Astrocyte (in vitro differentiated cells and primary cell): ENCODE results near the gene APOBEC2. TPM values are rescaled to one million over a fixed set of nuclear protein-coding genes. Genes with fewer than 3 reads are reported as not detected.

Experiments used
- DNase-seq: peaks from one replicate; pipeline ENCODE4 v3.0.0-alpha.2; 2010; ENCODE audit warnings: low read depth
- FAIRE-seq: peaks from 2 replicates; lab custom pipeline; 2011; peaks lifted over from hg19 to GRCh38; lab: Jason Lieb, UNC
- H2AFZ ChIP-seq: 2 replicates; pipeline ENCODE4 v1.6.0; 2012; ENCODE audit warnings: low read depth, low read length, inconsistent platforms
- H3K27ac ChIP-seq: 2 replicates; pipeline ENCODE4 v1.5.1; 2011; ENCODE audit warnings: low read depth, low read length, inconsistent platforms
- H3K27me3 ChIP-seq: 2 replicates; pipeline ENCODE4 v1.6.0; 2011; ENCODE audit warnings: low read length, inconsistent platforms; ENCODE audit not compliant: insufficient read depth
- H3K36me3 ChIP-seq: 2 replicates; pipeline ENCODE4 v1.5.1; 2011; ENCODE audit warnings: low read length, inconsistent platforms; ENCODE audit not compliant: insufficient read depth
- H3K4me1 ChIP-seq: 2 replicates; pipeline ENCODE4 v1.5.1; 2011; ENCODE audit warnings: low read length, inconsistent platforms; ENCODE audit not compliant: insufficient read depth
- H3K4me2 ChIP-seq: 2 replicates; pipeline ENCODE4 v1.6.0; 2012; ENCODE audit warnings: low read length, inconsistent platforms
- H3K4me3 ChIP-seq: 2 replicates; pipeline ENCODE4 v1.5.1; 2011; ENCODE audit warnings: low read depth, mild to moderate bottlenecking, low read length, inconsistent platforms; ENCODE audit not compliant: insufficient read depth
- H3K79me2 ChIP-seq: 2 replicates; pipeline ENCODE4 v1.6.0; 2012; ENCODE audit warnings: mild to moderate bottlenecking, low read length, inconsistent platforms; ENCODE audit not compliant: insufficient read depth
- H3K9ac ChIP-seq: 2 replicates; pipeline ENCODE4 v1.6.0; 2012; ENCODE audit warnings: mild to moderate bottlenecking, low read length, inconsistent platforms
- H3K9me3 ChIP-seq: 2 replicates; pipeline ENCODE4 v1.5.1; 2012; ENCODE audit warnings: low read depth, mild to moderate bottlenecking, low read length, inconsistent platforms; ENCODE audit not compliant: insufficient read depth
- H4K20me1 ChIP-seq: 2 replicates; pipeline ENCODE4 v1.6.0; 2012; ENCODE audit warnings: low read length, inconsistent platforms; ENCODE audit not compliant: insufficient read depth
- H3K27ac Mint-ChIP-seq: one replicate; pipeline ENCODE4 v1.8.0; 2021; ENCODE audit warnings: mild to moderate bottlenecking, mixed read lengths; ENCODE audit not compliant: unreplicated experiment
- H3K27me3 Mint-ChIP-seq: one replicate; pipeline ENCODE4 v1.8.0; 2021; ENCODE audit warnings: low read depth, mixed read lengths; ENCODE audit not compliant: unreplicated experiment
- H3K36me3 Mint-ChIP-seq: one replicate; pipeline ENCODE4 v1.8.0; 2021; ENCODE audit warnings: low read depth, mixed read lengths; ENCODE audit not compliant: unreplicated experiment
- H3K4me1 Mint-ChIP-seq: one replicate; pipeline ENCODE4 v1.8.0; 2021; ENCODE audit warnings: low read depth, mixed read lengths; ENCODE audit not compliant: unreplicated experiment
- H3K4me3 Mint-ChIP-seq: one replicate; pipeline ENCODE4 v1.8.0; 2021; ENCODE audit warnings: mild to moderate bottlenecking, moderate library complexity, mixed read lengths; ENCODE audit not compliant: unreplicated experiment
- H3K9me3 Mint-ChIP-seq: one replicate; pipeline ENCODE4 v1.8.0; 2021; ENCODE audit warnings: mild to moderate bottlenecking, mixed read lengths; ENCODE audit not compliant: unreplicated experiment
- EZH2 ChIP-seq: IDR thresholded peaks from 2 replicates; pipeline ENCODE4 v1.6.1; 2012; ENCODE audit warnings: mild to moderate bottlenecking, low read length, inconsistent platforms; ENCODE audit not compliant: insufficient read depth
- total RNA-seq: library from RNA; stranded (reverse); gene quantifications from 2 replicates; pipeline ENCODE4 v1.2.1, GENCODE V29; 2021
- TF ChIP-seq, protein P1 (sequence below): IDR thresholded peaks from 2 replicates; pipeline ENCODE4 v1.5.1; 2011; ENCODE audit warnings: low read depth, mild to moderate bottlenecking, inconsistent platforms, low read length, moderate library complexity; ENCODE audit not compliant: insufficient read depth

APOBEC2 gene
- total RNA-seq, 1 donor from 2014 or later = not detected

DNA sequence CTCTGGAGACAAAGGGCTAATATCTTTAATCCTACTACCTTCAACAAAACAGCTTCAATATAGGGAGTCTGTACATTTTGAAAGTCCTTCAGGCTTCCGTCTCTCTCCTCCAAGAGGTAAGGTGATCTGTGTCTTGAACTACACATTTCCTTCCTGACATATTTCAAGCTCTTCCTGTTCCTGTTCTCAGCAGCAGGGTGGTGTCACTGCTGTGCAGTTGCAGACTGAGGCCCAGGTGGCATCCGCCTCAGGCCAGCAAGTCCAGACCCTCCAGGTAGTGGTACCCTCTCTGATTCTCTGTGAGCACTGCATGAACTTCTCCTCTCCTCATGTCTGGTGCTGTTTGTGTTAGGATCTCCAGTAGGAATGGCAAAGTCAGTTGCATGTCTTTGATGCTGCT, 27.6 kb downstream of the APOBEC2 start:
- peaks cover 6% of the 10 kb centered on the region for H3K4me1 Mint-ChIP-seq
- Histone ChIP-seq H3K4me2 (no peak overlapping the region), H3K9me3 (no peaks in the 10 kb centered on the region), H3K36me3 (peaks cover 51% of the 10 kb centered on the region), H3K9ac (no peak overlapping the region), H3K4me1 (no peaks in the 10 kb centered on the region), H3K79me2 (peaks cover 76% of the 10 kb centered on the region), H3K4me3 (no peak overlapping the region), H2AFZ (no peak overlapping the region), H4K20me1 (peaks cover 65% of the 10 kb centered on the region), H3K27me3 (no peaks in the 10 kb centered on the region), H3K27ac (no peak overlapping the region)
- no peak overlapping the region for H3K4me3 Mint-ChIP-seq
- no peak overlapping the region for H3K27ac Mint-ChIP-seq
- TF ChIP-seq, protein P1, sequence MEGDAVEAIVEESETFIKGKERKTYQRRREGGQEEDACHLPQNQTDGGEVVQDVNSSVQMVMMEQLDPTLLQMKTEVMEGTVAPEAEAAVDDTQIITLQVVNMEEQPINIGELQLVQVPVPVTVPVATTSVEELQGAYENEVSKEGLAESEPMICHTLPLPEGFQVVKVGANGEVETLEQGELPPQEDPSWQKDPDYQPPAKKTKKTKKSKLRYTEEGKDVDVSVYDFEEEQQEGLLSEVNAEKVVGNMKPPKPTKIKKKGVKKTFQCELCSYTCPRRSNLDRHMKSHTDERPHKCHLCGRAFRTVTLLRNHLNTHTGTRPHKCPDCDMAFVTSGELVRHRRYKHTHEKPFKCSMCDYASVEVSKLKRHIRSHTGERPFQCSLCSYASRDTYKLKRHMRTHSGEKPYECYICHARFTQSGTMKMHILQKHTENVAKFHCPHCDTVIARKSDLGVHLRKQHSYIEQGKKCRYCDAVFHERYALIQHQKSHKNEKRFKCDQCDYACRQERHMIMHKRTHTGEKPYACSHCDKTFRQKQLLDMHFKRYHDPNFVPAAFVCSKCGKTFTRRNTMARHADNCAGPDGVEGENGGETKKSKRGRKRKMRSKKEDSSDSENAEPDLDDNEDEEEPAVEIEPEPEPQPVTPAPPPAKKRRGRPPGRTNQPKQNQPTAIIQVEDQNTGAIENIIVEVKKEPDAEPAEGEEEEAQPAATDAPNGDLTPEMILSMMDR = no peak
- TF ChIP-seq EZH2 = no peak
- DNase-seq (no peak), FAIRE-seq (no peak)
- no peaks in the 10 kb centered on the region for H3K27me3 Mint-ChIP-seq
- H3K36me3 Mint-ChIP-seq = peaks cover 11% of the 10 kb centered on the region
- H3K9me3 Mint-ChIP-seq = no peaks in the 10 kb centered on the region

DNA sequence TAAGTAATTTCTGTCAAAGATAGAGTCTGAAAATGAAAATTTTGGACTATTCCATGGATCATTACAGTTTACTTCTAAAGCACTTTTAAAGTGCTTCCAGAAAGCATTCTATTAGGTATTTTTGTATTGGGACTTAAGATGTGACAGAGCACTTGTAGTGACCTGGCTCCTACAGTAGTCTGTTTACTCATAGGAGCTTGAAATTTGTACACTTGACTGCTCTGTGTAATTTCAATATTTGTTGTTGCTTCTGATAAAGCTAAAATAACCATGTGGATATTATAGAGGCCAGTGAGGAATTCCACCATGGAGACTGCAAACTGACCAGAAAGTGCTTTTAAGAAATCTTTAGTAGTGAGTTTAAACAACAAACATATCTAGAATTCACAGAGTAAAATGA, 30.1 kb downstream of the APOBEC2 start:
- H3K4me3 Mint-ChIP-seq = no peak overlapping the region
- no peaks in the 10 kb centered on the region for H3K9me3 Mint-ChIP-seq
- Histone ChIP-seq H3K4me2 (no peak overlapping the region), H3K4me1 (no peaks in the 10 kb centered on the region), H3K9me3 (no peaks in the 10 kb centered on the region), H3K79me2 (peaks cover 59% of the 10 kb centered on the region), H3K27me3 (no peaks in the 10 kb centered on the region), H2AFZ (no peak overlapping the region), H3K27ac (no peak overlapping the region), H3K4me3 (no peak overlapping the region), H4K20me1 (peaks cover 50% of the 10 kb centered on the region), H3K36me3 (peaks cover 52% of the 10 kb centered on the region), H3K9ac (no peak overlapping the region)
- TF ChIP-seq, protein P1 = no peak
- no peak for TF ChIP-seq EZH2
- H3K36me3 Mint-ChIP-seq = peaks cover 12% of the 10 kb centered on the region
- no peaks in the 10 kb centered on the region for H3K27me3 Mint-ChIP-seq
- DNase-seq = no peak
- no peaks in the 10 kb centered on the region for H3K4me1 Mint-ChIP-seq
- no peak overlapping the region for H3K27ac Mint-ChIP-seq
- no peak for FAIRE-seq

DNA sequence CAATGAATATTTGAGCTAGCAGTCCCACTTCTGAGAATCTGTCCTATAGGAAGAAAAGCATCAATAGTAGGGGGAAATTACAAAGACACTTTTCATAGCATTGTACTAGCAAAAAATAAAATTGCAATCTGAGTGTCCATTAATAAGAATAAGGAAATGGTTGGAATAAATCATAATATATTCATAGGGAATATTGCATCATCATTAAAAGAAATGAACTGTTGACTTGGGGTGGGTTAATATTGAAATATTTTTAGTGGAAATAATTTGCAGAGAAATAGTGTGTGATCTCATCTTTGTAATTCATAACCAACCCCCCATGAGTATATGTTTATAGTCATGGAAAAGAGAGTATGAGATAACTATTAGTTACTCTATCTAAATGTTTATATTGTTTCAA, 32.2 kb downstream of the APOBEC2 start:
- H3K36me3 Mint-ChIP-seq = peaks cover 17% of the 10 kb centered on the region
- H3K4me1 ChIP-seq = no peaks in the 10 kb centered on the region
- H3K36me3 ChIP-seq = peaks cover 44% of the 10 kb centered on the region
- no peaks in the 10 kb centered on the region for H3K27me3 ChIP-seq
- no peaks in the 10 kb centered on the region for H3K27me3 Mint-ChIP-seq
- no peaks in the 10 kb centered on the region for H3K4me1 Mint-ChIP-seq
- H3K27ac ChIP-seq = no peak overlapping the region
- no peak overlapping the region for H2AFZ ChIP-seq
- H3K4me3 Mint-ChIP-seq = no peak overlapping the region
- no peaks in the 10 kb centered on the region for H3K9me3 Mint-ChIP-seq
- H3K27ac Mint-ChIP-seq = no peak overlapping the region
- no peak for DNase-seq
- H3K79me2 ChIP-seq = peaks cover 42% of the 10 kb centered on the region
- no peaks in the 10 kb centered on the region for H3K9me3 ChIP-seq
- H3K4me2 ChIP-seq = no peak overlapping the region
- H3K4me3 ChIP-seq = no peak overlapping the region
- peaks cover 37% of the 10 kb centered on the region for H4K20me1 ChIP-seq
- no peak for FAIRE-seq
- TF ChIP-seq, protein P1 = no peak
- no peak for TF ChIP-seq EZH2
- H3K9ac ChIP-seq = no peak overlapping the region
